K562 (cell line): ENCODE data around the gene SOX12. TPM values are rescaled to one million over a fixed set of nuclear protein-coding genes. Genes with fewer than 3 reads are reported as not detected.

ENCODE experiments used
- EGR1 ChIP-seq: fragments of 450-650 bp; conservative IDR thresholded peaks from 2 replicates; pipeline ENCODE4 v1.6.1; 2017; ENCODE audit warnings: mild to moderate bottlenecking
- GTF2E2 ChIP-seq: fragments of 200-800 bp; sonication (Bioruptor generic); IDR thresholded peaks from 2 replicates; pipeline ENCODE4 v1.6.1; 2016; ENCODE audit warnings: missing genetic modification characterization, missing compliant biosample characterization
- MTA3 ChIP-seq: fragments of 450-650 bp; formaldehyde crosslinking; IDR thresholded peaks from 2 replicates; pipeline ENCODE4 v1.6.1; 2017; ENCODE audit warnings: mild to moderate bottlenecking, borderline replicate concordance
- ZNF76 ChIP-seq: fragments of 250-450 bp; sonication (Bioruptor Pico); IDR thresholded peaks from 2 replicates; pipeline ENCODE4 v1.4.0; 2020; ENCODE audit warnings: mild to moderate bottlenecking, moderate library complexity, borderline replicate concordance
- polyA plus RNA-seq, 8 experiments: library from polyadenylated mRNA; depleted of rRNA in 4 of 8; stranded (reverse) in 5 of 8; unstranded in 3 of 8; fragments of >200 nt; fragmentation: Nextera tagmentation in 2 of 8; fragmentation: Illumina TruSeq in 1 of 8; extraction: Ambion mirVana in 2 of 8; extraction: Trizol in 1 of 8; gene quantifications; 2 replicates each; pipeline versions ENCODE4 v1.2.1 to v1.2.3, GENCODE V29; 2011 to 2014; ENCODE audit warnings: inconsistent platforms in 1 of 8, missing spikeins in 1 of 8
- total RNA-seq, 7 experiments: library from RNA; depleted of rRNA in 6 of 7; stranded (reverse); fragments of >200 nt in 6 of 7; fragmentation: Illumina TruSeq in 2 of 7; extraction: Trizol in 2 of 7; gene quantifications; 2 replicates each; pipeline versions ENCODE4 v1.2.1 to v1.2.3, GENCODE V29; 2011 to 2021; ENCODE audit warnings: low replicate concordance in 1 of 7
- TF ChIP-seq, protein P1 (sequence below): fragments of 450-650 bp; IDR thresholded peaks from 2 replicates; pipeline ENCODE4 v1.6.1; 2017; ENCODE audit warnings: antibody characterized with exemption, mild to moderate bottlenecking
- TF ChIP-seq, protein P2 (sequence below), 2 experiments: fragments of 450-650 bp; conservative IDR thresholded peaks; 2 replicates each; pipeline ENCODE4 v1.6.1; 2017; ENCODE audit warnings: mild to moderate bottlenecking in 2 of 2, moderate library complexity in 2 of 2

The SOX12 gene
- total and polyA plus RNA-seq, 9 of the 15 experiments (the other 6 are each of a cell fraction or from before 2014, with no cell fraction given) = 0.42 to 26.3 (median 2.6) TPM

DNA sequence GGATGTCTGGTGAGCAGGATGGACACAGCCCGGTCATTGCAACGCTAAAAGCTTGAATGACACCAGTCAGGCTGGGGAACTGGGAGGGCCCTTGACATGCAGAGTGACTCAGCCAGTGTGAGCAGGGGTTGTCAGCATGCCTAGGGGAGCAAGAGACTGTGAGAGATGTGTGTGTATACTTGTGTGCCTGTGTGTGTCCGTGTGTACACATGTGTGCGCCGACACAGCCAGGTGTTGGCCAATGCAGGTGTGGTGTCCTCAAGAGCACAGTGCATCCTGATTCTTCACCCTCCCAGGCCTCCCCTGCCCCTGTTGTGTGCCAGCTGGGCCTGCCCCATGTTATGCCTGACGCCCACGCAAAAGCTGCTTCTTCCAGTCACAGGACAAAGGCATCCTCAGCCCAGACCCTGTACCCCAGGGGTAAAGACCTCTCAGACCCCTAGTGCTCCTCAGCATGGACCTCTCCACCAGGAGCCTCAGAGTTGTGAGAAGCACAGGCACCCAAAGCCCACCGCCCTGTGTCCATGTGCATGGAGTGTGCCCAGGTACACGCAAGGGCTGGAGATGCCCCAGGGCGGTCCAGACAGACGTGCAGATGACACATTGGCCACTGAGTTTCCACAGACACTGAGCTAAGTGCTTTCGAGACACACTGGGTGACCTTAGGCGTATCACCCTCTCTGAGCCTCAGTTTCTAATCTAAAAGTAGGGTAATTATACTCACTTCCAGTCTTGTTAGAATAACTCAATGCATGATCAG is 38.1 kb downstream of the SOX12 start (continued):
- TF ChIP-seq, protein P1, sequence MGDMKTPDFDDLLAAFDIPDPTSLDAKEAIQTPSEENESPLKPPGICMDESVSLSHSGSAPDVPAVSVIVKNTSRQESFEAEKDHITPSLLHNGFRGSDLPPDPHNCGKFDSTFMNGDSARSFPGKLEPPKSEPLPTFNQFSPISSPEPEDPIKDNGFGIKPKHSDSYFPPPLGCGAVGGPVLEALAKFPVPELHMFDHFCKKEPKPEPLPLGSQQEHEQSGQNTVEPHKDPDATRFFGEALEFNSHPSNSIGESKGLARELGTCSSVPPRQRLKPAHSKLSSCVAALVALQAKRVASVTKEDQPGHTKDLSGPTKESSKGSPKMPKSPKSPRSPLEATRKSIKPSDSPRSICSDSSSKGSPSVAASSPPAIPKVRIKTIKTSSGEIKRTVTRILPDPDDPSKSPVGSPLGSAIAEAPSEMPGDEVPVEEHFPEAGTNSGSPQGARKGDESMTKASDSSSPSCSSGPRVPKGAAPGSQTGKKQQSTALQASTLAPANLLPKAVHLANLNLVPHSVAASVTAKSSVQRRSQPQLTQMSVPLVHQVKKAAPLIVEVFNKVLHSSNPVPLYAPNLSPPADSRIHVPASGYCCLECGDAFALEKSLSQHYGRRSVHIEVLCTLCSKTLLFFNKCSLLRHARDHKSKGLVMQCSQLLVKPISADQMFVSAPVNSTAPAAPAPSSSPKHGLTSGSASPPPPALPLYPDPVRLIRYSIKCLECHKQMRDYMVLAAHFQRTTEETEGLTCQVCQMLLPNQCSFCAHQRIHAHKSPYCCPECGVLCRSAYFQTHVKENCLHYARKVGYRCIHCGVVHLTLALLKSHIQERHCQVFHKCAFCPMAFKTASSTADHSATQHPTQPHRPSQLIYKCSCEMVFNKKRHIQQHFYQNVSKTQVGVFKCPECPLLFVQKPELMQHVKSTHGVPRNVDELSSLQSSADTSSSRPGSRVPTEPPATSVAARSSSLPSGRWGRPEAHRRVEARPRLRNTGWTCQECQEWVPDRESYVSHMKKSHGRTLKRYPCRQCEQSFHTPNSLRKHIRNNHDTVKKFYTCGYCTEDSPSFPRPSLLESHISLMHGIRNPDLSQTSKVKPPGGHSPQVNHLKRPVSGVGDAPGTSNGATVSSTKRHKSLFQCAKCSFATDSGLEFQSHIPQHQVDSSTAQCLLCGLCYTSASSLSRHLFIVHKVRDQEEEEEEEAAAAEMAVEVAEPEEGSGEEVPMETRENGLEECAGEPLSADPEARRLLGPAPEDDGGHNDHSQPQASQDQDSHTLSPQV = peak; percentile 94
- TF ChIP-seq EGR1 (peak; percentile 86), MTA3 (peak; percentile 55; the same call in 1 of the 2 replicates), GTF2E2 (tag) (0 out of 2 replicates have a peak, but pooled peaks have one; percentile 11), ZNF76 (CRISPR knock-in tag) (0 out of 2 replicates have a peak, but pooled peaks have one; percentile 10)
- TF ChIP-seq, protein P2, sequence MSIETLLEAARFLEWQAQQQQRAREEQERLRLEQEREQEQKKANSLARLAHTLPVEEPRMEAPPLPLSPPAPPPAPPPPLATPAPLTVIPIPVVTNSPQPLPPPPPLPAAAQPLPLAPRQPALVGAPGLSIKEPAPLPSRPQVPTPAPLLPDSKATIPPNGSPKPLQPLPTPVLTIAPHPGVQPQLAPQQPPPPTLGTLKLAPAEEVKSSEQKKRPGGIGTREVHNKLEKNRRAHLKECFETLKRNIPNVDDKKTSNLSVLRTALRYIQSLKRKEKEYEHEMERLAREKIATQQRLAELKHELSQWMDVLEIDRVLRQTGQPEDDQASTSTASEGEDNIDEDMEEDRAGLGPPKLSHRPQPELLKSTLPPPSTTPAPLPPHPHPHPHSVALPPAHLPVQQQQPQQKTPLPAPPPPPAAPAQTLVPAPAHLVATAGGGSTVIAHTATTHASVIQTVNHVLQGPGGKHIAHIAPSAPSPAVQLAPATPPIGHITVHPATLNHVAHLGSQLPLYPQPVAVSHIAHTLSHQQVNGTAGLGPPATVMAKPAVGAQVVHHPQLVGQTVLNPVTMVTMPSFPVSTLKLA (conservative IDR thresholded peaks at IDR 0.05) = peak in 1 of 2 experiments; percentile 16; a peak in 1 of 4 replicates
